ENCODE results near the gene NNT. TPM values are rescaled to one million over a fixed set of nuclear protein-coding genes. Genes with fewer than 3 reads are reported as not detected.

The NNT gene
- total and polyA plus RNA-seq, 10 of the 15 experiments (the other 5 are each of a cell fraction or from before 2014, with no cell fraction given): 20.8 to 73.1 (median 51.9) TPM

GRCh38 chr5:43664501-43665040, 61.6 kb downstream of the NNT start:
- ChIA-PET RAD21 (ENCODE audit: unreplicated experiment) (no interaction called here), POLR2A (no interaction called here), SMC1A (ENCODE audit: uncharacterized antibody, unreplicated experiment) (interaction anchor here (1.8 kb wide), 1 partner anchor 11 kb away, joined by 6 read pairs; no protein-coding TSS in a partner anchor), CTCF (interaction anchor here (2.3 kb wide), 1 partner anchor 668 kb away, joined by 6 read pairs; no protein-coding TSS in a partner anchor)
- Histone ChIP-seq H3K36me3 (ENCODE audit: control insufficient read depth in 2 of 2, insufficient read depth in 2 of 2, low read length in 1 of 2) (peaks cover 0 to 6% of the 10 kb centered on the region in 2 experiments; a peak in 3 of 4 replicates), H3K4me2 (ENCODE audit: control insufficient read depth, insufficient read depth) (no peak overlapping the region), H2AFZ (ENCODE audit: control insufficient read depth, low read depth, low read length) (no peak overlapping the region), H3K9ac (ENCODE audit: control insufficient read depth, insufficient read depth, low read length) (no peak overlapping the region), H3K4me1 (ENCODE audit: control insufficient read depth, insufficient read depth, low read length) (no peaks in the 10 kb centered on the region), H3K27me3 (replicated peaks in 1 of 2; ENCODE audit: control insufficient read depth in 2 of 2, insufficient read depth in 2 of 2, low read length in 1 of 2) (no peaks in the 10 kb centered on the region), H4K20me1 (ENCODE audit: control insufficient read depth, insufficient read depth) (no peaks in the 10 kb centered on the region), H3K4me3 (no peak overlapping the region), H3K79me2 (ENCODE audit: control insufficient read depth, insufficient read depth, low read length) (no peaks in the 10 kb centered on the region), H3K27ac (ENCODE audit: control insufficient read depth, insufficient read depth) (no peak overlapping the region), H3K9me3 (replicated peaks; ENCODE audit: control insufficient read depth, insufficient read depth, low read length) (no peaks in the 10 kb centered on the region; the same call in 1 of the 3 replicates)
- ATAC-seq (no peak), DNase-seq (ENCODE audit: low read depth, low spot score) (no peak), FAIRE-seq (no peak)
- intact Hi-C loops (cut with micrococcal nuclease; ENCODE audit: unreplicated experiment) (no loop called here), in situ Hi-C loops (cut with MboI) (no loop called here)
- WGBS (ENCODE audit: insufficient coverage, insufficient replicate concordance, low lambda C conversion rate, missing lambda C conversion rate): 100% methylated on average over 2 of the region's 2 CpGs
- BruUV-seq (replicated peaks): no TSS peak
- no peak for TF ChIP-seq SMC3 (IDR thresholded peaks at IDR 0.05; ENCODE audit: borderline replicate concordance, low read length)
- no peak for TF ChIP-seq MEF2B (IDR thresholded peaks at IDR 0.05; ENCODE audit: partially characterized antibody, poor library complexity, severe bottlenecking)
- TF ChIP-seq MYB (IDR thresholded peaks at IDR 0.05; ENCODE audit: borderline replicate concordance, low read depth, low read length): no peak
- no peak for TF ChIP-seq EGR1 (IDR thresholded peaks at IDR 0.05; ENCODE audit: borderline replicate concordance in 1 of 2, low read depth in 2 of 2, low read length in 2 of 2)
- TF ChIP-seq TAF1 (IDR thresholded peaks at IDR 0.05; ENCODE audit: borderline replicate concordance, low read depth, low read length): no peak
- TF ChIP-seq SRF (IDR thresholded peaks at IDR 0.05; ENCODE audit: low read depth in 2 of 2, low read length in 2 of 2): no peak
- TF ChIP-seq ETV6 (conservative IDR thresholded peaks at IDR 0.05 in 1 of 2, IDR thresholded peaks at IDR 0.05 in 1 of 2; ENCODE audit: borderline replicate concordance in 1 of 2, low read depth in 1 of 2): no peak
- TF ChIP-seq ZNF687 (IDR thresholded peaks at IDR 0.05): no peak
- no peak for TF ChIP-seq ZNF217 (IDR thresholded peaks at IDR 0.05)
- no peak for TF ChIP-seq E4F1 (IDR thresholded peaks at IDR 0.05; ENCODE audit: borderline replicate concordance, partially characterized antibody)
- no peak for TF ChIP-seq NFYA (IDR thresholded peaks at IDR 0.05; ENCODE audit: borderline replicate concordance, low read depth, low read length)
- no peak for TF ChIP-seq ZBTB40 (IDR thresholded peaks at IDR 0.05; ENCODE audit: borderline replicate concordance)

All from GM12878 (cell line).